H1 (cell line): ENCODE measurements around the gene FAM107A. TPM values are rescaled to one million over a fixed set of nuclear protein-coding genes. Genes with fewer than 3 reads are reported as not detected.
A peak's percentile ranks its signal among the peaks of the same experiment; 100 is the strongest.

Source experiments
- CTCF ChIA-PET: fragments of 300-600 bp; sonication (Branson Sonifier 250); formaldehyde crosslinking; loops from one replicate; lab custom pipeline; 2021; ENCODE audit not compliant: partially characterized antibody; lab: Charles Lee
- POLR2A ChIA-PET: fragments of 300-600 bp; sonication (Branson Sonifier 250); formaldehyde crosslinking; loops from one replicate; lab custom pipeline; 2021; ENCODE audit warnings: inconsistent platforms; ENCODE audit not compliant: partially characterized antibody; lab: Charles Lee
- DNase-seq, 2 experiments: peaks; one replicate each; pipeline versions ENCODE4 v3.0.0 to v3.0.0-alpha.2; 2010 to 2022; ENCODE audit warnings: low spot score in 2 of 2, low read depth in 1 of 2, mixed read lengths in 1 of 2
- FAIRE-seq: peaks from 2 replicates; lab custom pipeline; 2011; peaks lifted over from hg19 to GRCh38; lab: Jason Lieb, UNC
- H2AFZ ChIP-seq: 2 replicates; pipeline ENCODE4 v1.8.1; 2012; ENCODE audit warnings: low read length, inconsistent platforms
- H2AK5ac ChIP-seq: 2 replicates; pipeline ENCODE4 v1.6.1; 2013; ENCODE audit warnings: low read depth, low read length
- H2BK120ac ChIP-seq: replicated peaks from 2 replicates; pipeline ENCODE3; 2013; ENCODE audit warnings: low read depth, low read length, inconsistent platforms
- H2BK12ac ChIP-seq: 2 replicates; pipeline ENCODE4 v1.6.1; 2013; ENCODE audit warnings: low read depth, low read length
- H2BK15ac ChIP-seq: 2 replicates; pipeline ENCODE4 v1.6.1; 2013; ENCODE audit warnings: low read length
- H2BK20ac ChIP-seq: 2 replicates; pipeline ENCODE4 v1.6.1; 2013; ENCODE audit warnings: low read length
- H2BK5ac ChIP-seq: 2 replicates; pipeline ENCODE4 v1.6.1; 2013; ENCODE audit warnings: low read depth, low read length
- H3K14ac ChIP-seq: 2 replicates; pipeline ENCODE4 v1.6.1; 2013; ENCODE audit warnings: inconsistent platforms; ENCODE audit not compliant: insufficient read length
- H3K18ac ChIP-seq: 2 replicates; pipeline ENCODE4 v1.6.1; 2013; ENCODE audit warnings: low read length; ENCODE audit errors: extremely low read depth
- H3K23ac ChIP-seq: 2 replicates; pipeline ENCODE4 v1.6.1; 2013; ENCODE audit warnings: inconsistent platforms; ENCODE audit not compliant: insufficient read length
- H3K23me2 ChIP-seq: 2 replicates; pipeline ENCODE4 v1.6.1; 2013; ENCODE audit warnings: low read depth, low read length
- H3K27ac ChIP-seq: 2 replicates; pipeline ENCODE4 v1.6.1; 2011; ENCODE audit warnings: low read depth, low read length, inconsistent platforms
- H3K27me3 ChIP-seq, 4 experiments: replicated peaks in 1 of 4; 1 replicate in 1 of 4; 2 replicates in 3 of 4; pipeline versions ENCODE4 v1.6.1 to v1.8.1; 2011 to 2013; ENCODE audit warnings: low read length in 3 of 4, mild to moderate bottlenecking in 3 of 4, inconsistent platforms in 2 of 4, mixed read lengths in 2 of 4, moderate library complexity in 1 of 4; ENCODE audit not compliant: control insufficient read depth in 3 of 4, insufficient read depth in 3 of 4; ENCODE audit errors: extremely low read depth in 1 of 4
- H3K36me3 ChIP-seq, 4 experiments: 2 replicates each; pipeline versions ENCODE4 v1.6.1 to v1.8.1; 2011 to 2013; ENCODE audit warnings: mild to moderate bottlenecking in 4 of 4, low read length in 3 of 4, moderate library complexity in 2 of 4, control low read depth in 1 of 4, inconsistent platforms in 1 of 4; ENCODE audit not compliant: insufficient read depth in 4 of 4, control insufficient read depth in 2 of 4
- H3K4ac ChIP-seq: replicated peaks from 2 replicates; pipeline ENCODE3; 2013; ENCODE audit warnings: low read length, low read depth, mixed read lengths, inconsistent platforms; ENCODE audit not compliant: insufficient read length
- H3K4me1 ChIP-seq, 4 experiments: replicated peaks in 1 of 4; 1 replicate in 1 of 4; 2 replicates in 3 of 4; pipeline versions ENCODE4 v1.6.1 to v1.8.1; 2011 to 2013; ENCODE audit warnings: low read length in 3 of 4, inconsistent platforms in 2 of 4, mixed read lengths in 1 of 4; ENCODE audit not compliant: insufficient read depth in 4 of 4, control insufficient read depth in 3 of 4
- H3K4me2 ChIP-seq, 2 experiments: 2 replicates each; pipeline versions ENCODE4 v1.6.1 to v1.8.1; 2011 to 2013; ENCODE audit warnings: low read depth in 2 of 2, low read length in 2 of 2, control low read depth in 1 of 2, inconsistent platforms in 1 of 2, mild to moderate bottlenecking in 1 of 2; ENCODE audit not compliant: insufficient read depth in 1 of 2
- H3K4me3 ChIP-seq, 4 experiments: fragments of 200-600, 300-600 bp in 1 of 4; sonication (generic), shearing (Covaris generic), sonication (Bioruptor Twin) in 1 of 4; 2 replicates each; pipeline versions ENCODE4 v1.5.1 to v1.8.1; 2011 to 2016; ENCODE audit warnings: low read length in 4 of 4, low read depth in 3 of 4, control low read depth in 2 of 4, inconsistent platforms in 2 of 4, mild to moderate bottlenecking in 2 of 4, mixed read lengths in 1 of 4, moderate library complexity in 1 of 4; ENCODE audit not compliant: insufficient read depth in 2 of 4; ENCODE audit errors: extremely low read depth in 1 of 4
- H3K56ac ChIP-seq: replicated peaks from 2 replicates; pipeline ENCODE3; 2013; ENCODE audit warnings: low read depth, mild to moderate bottlenecking, mixed read lengths, low read length, inconsistent platforms; ENCODE audit not compliant: insufficient read length
- H3K79me1 ChIP-seq: 2 replicates; pipeline ENCODE4 v1.6.1; 2013; ENCODE audit warnings: low read depth, low read length, control low read depth
- H3K79me2 ChIP-seq, 2 experiments: 2 replicates each; pipeline versions ENCODE4 v1.6.1 to v1.8.1; 2012 to 2013; ENCODE audit warnings: low read length in 2 of 2, mild to moderate bottlenecking in 2 of 2, inconsistent platforms in 1 of 2; ENCODE audit not compliant: insufficient read depth in 2 of 2, control insufficient read depth in 1 of 2
- H3K9ac ChIP-seq, 4 experiments: replicated peaks in 1 of 4; 1 replicate in 1 of 4; 2 replicates in 3 of 4; pipeline versions ENCODE4 v1.6.1 to v1.8.1; 2011 to 2013; ENCODE audit warnings: low read depth in 3 of 4, low read length in 3 of 4, control low read depth in 2 of 4, mild to moderate bottlenecking in 2 of 4, moderate library complexity in 2 of 4, inconsistent platforms in 1 of 4; ENCODE audit errors: extremely low read depth in 1 of 4
- H3K9me3 ChIP-seq, 2 experiments: 2 replicates each; pipeline versions ENCODE4 v1.6.1 to v1.8.1; 2012 to 2013; ENCODE audit warnings: mild to moderate bottlenecking in 2 of 2, moderate library complexity in 2 of 2, control low read depth in 1 of 2, inconsistent platforms in 1 of 2, low read depth in 1 of 2, low read length in 1 of 2, mixed read lengths in 1 of 2; ENCODE audit not compliant: insufficient read depth in 2 of 2
- H4K20me1 ChIP-seq, 2 experiments: replicated peaks in 1 of 2; 2 replicates each; pipeline versions ENCODE3 to v1.8.1; 2011 to 2013; ENCODE audit warnings: inconsistent platforms in 2 of 2, low read length in 2 of 2, mild to moderate bottlenecking in 1 of 2; ENCODE audit not compliant: insufficient read depth in 2 of 2, control insufficient read depth in 1 of 2
- H4K5ac ChIP-seq: 2 replicates; pipeline ENCODE4 v1.6.1; 2013; ENCODE audit warnings: low read length, low read depth, mixed read lengths, inconsistent platforms; ENCODE audit not compliant: insufficient read length
- H4K8ac ChIP-seq: 2 replicates; pipeline ENCODE4 v1.8.0; 2013; ENCODE audit warnings: mild to moderate bottlenecking, moderate library complexity, low read length, inconsistent platforms; ENCODE audit not compliant: insufficient read depth; ENCODE audit errors: extremely low read depth
- H4K91ac ChIP-seq: replicated peaks from 2 replicates; pipeline ENCODE3; 2013; ENCODE audit warnings: low read length, mixed read lengths, inconsistent platforms; ENCODE audit not compliant: insufficient read length
- EZH2 ChIP-seq: fragments of 200-600 bp; sonication (generic); IDR thresholded peaks from 2 replicates; pipeline ENCODE4 v1.7.1; 2012; ENCODE audit warnings: low read depth, mild to moderate bottlenecking, moderate library complexity, low read length, inconsistent platforms; ENCODE audit not compliant: severe bottlenecking
- FOSL1 ChIP-seq: IDR thresholded peaks from 2 replicates; pipeline ENCODE4 v1.6.1; 2011; ENCODE audit warnings: mild to moderate bottlenecking, low read depth, low read length, moderate library complexity; ENCODE audit not compliant: insufficient read depth
- GABPA ChIP-seq: IDR thresholded peaks from 2 replicates; pipeline ENCODE4 v1.6.1; 2011; ENCODE audit warnings: mild to moderate bottlenecking, low read length, moderate library complexity, borderline replicate concordance; ENCODE audit not compliant: insufficient read depth
- POU5F1 ChIP-seq: IDR thresholded peaks from 2 replicates; pipeline ENCODE4 v1.6.1; 2011; ENCODE audit warnings: low read depth, mild to moderate bottlenecking, low read length, moderate library complexity
- RFX5 ChIP-seq: IDR thresholded peaks from 2 replicates; pipeline ENCODE4 v1.6.1; 2011; ENCODE audit warnings: low read depth, low read length, improper control_type of control experiment, borderline replicate concordance
- RNF2 ChIP-seq: fragments of 200-900, 300-1000 bp; sonication (generic); IDR thresholded peaks from 2 replicates; pipeline ENCODE4 v1.7.1; 2016; ENCODE audit warnings: borderline replicate concordance, low read depth, mild to moderate bottlenecking, antibody characterized with exemption, low read length; ENCODE audit not compliant: poor library complexity, severe bottlenecking; ENCODE audit errors: missing control alignments
- RXRA ChIP-seq: IDR thresholded peaks from 2 replicates; pipeline ENCODE4 v1.6.1; 2011; ENCODE audit warnings: low read depth, mild to moderate bottlenecking, low read length, moderate library complexity; ENCODE audit not compliant: insufficient read depth
- SUZ12 ChIP-seq: fragments of 200-600 bp; sonication (generic); IDR thresholded peaks from 2 replicates; pipeline ENCODE4 v1.6.1; 2012; ENCODE audit warnings: mild to moderate bottlenecking, inconsistent platforms, low read length, moderate library complexity, mixed read lengths
- WGBS, 2 experiments: shearing (Covaris generic) in 1 of 2; methylation state at CpG; one replicate each; pipeline versions ENCODE4 v1.1.6 to v1.1.7; 2013 to 2015; ENCODE audit warnings: low lambda C conversion rate in 2 of 2, mixed read lengths in 2 of 2, inconsistent platforms in 1 of 2, low coverage in 1 of 2, missing lambda C conversion rate in 1 of 2; ENCODE audit not compliant: insufficient replicate concordance in 2 of 2, insufficient coverage in 1 of 2, insufficient read length in 1 of 2; ENCODE audit errors: extremely low coverage in 1 of 2, missing lambda C conversion rate in 1 of 2; 5-methylcytosine and 5-hydroxymethylcytosine counted together
- polyA plus RNA-seq, 7 experiments: library from polyadenylated mRNA; depleted of rRNA in 3 of 7; stranded (reverse) in 5 of 7; unstranded in 2 of 7; fragments of >200 nt in 5 of 7; fragments of 200-250 nt in 2 of 7; gene quantifications; 1 replicate in 5 of 7; 2 replicates in 1 of 7; 4 replicates in 1 of 7; pipeline versions ENCODE4 v1.2.1 to v1.2.3, GENCODE V29; 2011 to 2013; ENCODE audit warnings: missing spikeins in 2 of 7, mixed read lengths in 2 of 7
- total RNA-seq: library from RNA; stranded (reverse); fragmentation: NEBNext Ultra II Directional; extraction: Animal tissue kit (Norgen Biotek cat#: 25700); gene quantifications from 2 replicates; pipeline ENCODE4 v1.2.1, GENCODE V29; 2021
- TF ChIP-seq, protein P1 (sequence below): IDR thresholded peaks from 2 replicates; pipeline ENCODE4 v1.6.1; 2012; ENCODE audit warnings: inconsistent platforms

FAM107A gene
- total and polyA plus RNA-seq, 2 of the 8 experiments (the other 6 are each of a cell fraction or from before 2014, with no cell fraction given) = 0.51 to 0.65 TPM

DNA sequence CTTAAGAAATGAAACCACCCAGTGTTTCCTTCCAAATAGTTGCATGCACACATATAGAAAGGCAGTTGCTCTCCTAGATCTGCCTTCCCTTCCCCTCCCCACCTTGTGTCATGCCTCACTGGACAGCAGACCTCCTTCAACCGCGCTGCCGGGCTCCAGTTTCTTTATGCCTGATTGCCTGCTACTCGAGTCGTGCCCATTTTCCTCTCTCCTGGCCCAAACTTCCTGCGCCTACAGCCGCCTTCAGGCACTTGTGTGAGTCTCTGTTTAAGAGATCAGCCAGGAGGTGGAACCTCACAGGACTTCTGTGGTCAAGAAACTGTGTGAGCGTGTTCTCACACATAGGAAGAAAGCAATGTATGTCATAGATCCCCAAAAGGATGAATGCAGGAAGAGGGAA is 8.8 kb upstream of the FAM107A start:
- TF ChIP-seq RFX5 (no peak), SUZ12 (no peak), RXRA (no peak), GABPA (no peak), POU5F1 (no peak), EZH2 (peak; percentile 53), RNF2 (no peak), FOSL1 (no peak)
- TF ChIP-seq, protein P1, sequence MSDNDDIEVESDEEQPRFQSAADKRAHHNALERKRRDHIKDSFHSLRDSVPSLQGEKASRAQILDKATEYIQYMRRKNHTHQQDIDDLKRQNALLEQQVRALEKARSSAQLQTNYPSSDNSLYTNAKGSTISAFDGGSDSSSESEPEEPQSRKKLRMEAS = no peak
- Histone ChIP-seq H3K27me3 (peaks cover 7 to 35% (median 31%) of the 10 kb centered on the region in 4 experiments), H4K8ac (no peak overlapping the region), H4K91ac (no peak overlapping the region), H3K9me3 (no peaks in the 10 kb centered on the region), H3K4ac (no peak overlapping the region), H3K23me2 (peaks cover 2% of the 10 kb centered on the region; the same call in 1 of the 2 replicates), H2BK20ac (no peak overlapping the region), H3K56ac (no peak overlapping the region), H3K14ac (no peak overlapping the region), H4K20me1 (peaks cover 0 to 5% of the 10 kb centered on the region in 2 experiments), H2BK12ac (no peak overlapping the region; the same call in 1 of the 2 replicates), H3K18ac (no peak overlapping the region), H3K9ac (no peak overlapping the region), H3K79me1 (no peaks in the 10 kb centered on the region), H4K5ac (no peak overlapping the region), H2AFZ (no peak overlapping the region), H3K4me3 (peak overlapping the region in 1 of 4 experiments; percentile 47; a peak in 1 of 8 replicates), H2AK5ac (no peak overlapping the region), H2BK120ac (no peak overlapping the region), H2BK5ac (no peak overlapping the region), H3K36me3 (no peaks in the 10 kb centered on the region), H2BK15ac (no peak overlapping the region), H3K4me2 (peak overlapping the region in 1 of 2 experiments; percentile 72; a peak in 1 of 4 replicates), H3K79me2 (no peaks in the 10 kb centered on the region), H3K4me1 (peaks cover 5 to 19% (median 11%) of the 10 kb centered on the region in 4 experiments; a peak in 6 of 7 replicates), H3K23ac (no peak overlapping the region), H3K27ac (no peak overlapping the region)
- ChIA-PET POLR2A (interaction anchor here (0.6 to 1.5 kb wide), 2 partner anchors 12 to 485 kb away, joined by 4 to 8 read pairs; no protein-coding TSS in a partner anchor), CTCF (interaction anchor here (0.7 to 40.0 kb wide), 11 partner anchors 11 to 101 kb away, joined by 3 to 994 read pairs (median 3); no protein-coding TSS in a partner anchor)
- no peak for FAIRE-seq
- no peak for DNase-seq
- 70% methylated on average over 8 of the region's 8 CpGs; no CpG with 5 or more reads in 1 of the 2 experiments for WGBS, 2 experiments
